Measurements from ENCODE around the gene RASSF4. TPM values are rescaled to one million over a fixed set of nuclear protein-coding genes. Genes with fewer than 3 reads are reported as not detected.

Gene RASSF4
- total RNA-seq, 1 donor from 2014 or later = 29.2 TPM

DNA sequence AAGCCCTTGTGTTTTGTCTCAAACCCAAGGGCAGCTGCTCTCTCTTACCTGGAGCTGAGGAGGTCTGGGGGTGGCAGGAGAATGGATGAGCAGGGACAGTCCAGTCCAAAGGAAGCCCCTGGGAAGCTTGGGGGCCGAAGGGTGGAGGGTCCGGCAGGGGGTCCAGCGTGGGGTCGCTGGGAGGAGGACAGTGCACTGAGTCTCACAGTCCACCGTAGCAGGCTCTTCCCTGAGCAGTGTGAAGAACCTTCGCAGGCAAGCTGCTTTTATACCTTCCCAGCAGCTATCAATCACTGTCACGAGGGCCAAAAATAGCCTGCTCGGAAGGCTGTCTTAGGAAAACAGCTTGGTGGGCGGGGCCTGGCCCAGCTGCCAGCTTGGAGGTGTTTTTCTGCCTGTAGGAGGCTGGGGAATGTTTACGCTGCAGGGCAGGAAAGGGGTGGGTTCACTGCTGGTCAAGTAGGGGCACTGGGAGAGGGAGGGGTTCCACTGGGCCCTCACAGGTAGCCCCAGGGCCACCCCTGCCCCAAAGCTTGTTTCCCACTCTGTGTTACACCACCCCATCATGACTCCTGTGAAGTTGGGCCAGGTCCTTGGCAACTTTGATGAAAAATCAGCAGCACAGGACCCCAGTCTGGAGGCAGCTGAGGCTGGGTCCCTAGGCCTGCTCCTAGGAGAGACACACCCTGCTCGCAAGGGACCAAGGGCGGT lies 19.1 kb downstream of the RASSF4 start, which contains the start of gene DEPP1:
Gene DEPP1, minus strand, starts transcription at position 240 of the 711 bp plus-strand sequence. CDS start 779 bp downstream, outside the sequence.
- intact Hi-C loops (cut with DNase I) = no loop called here
- Histone ChIP-seq H3K36me3 (no peaks in the 10 kb centered on the region), H3K4me1 (peaks cover 73% of the 10 kb centered on the region), H3K4me3 (peak within 1 kb of the TSS; percentile 41 to 54), H3K27me3 (no peaks in the 10 kb centered on the region), H3K27ac (peak within 1 kb of the TSS; percentile 95), H3K9me3 (no peaks in the 10 kb centered on the region)
- no peak for DNase-seq (ENCODE audit: extremely low spot score in 2 of 2)
- TF ChIP-seq POLR2AphosphoS5 (IDR thresholded peaks at IDR 0.05; ENCODE audit: insufficient read depth in 1 of 2, low read depth in 1 of 2) (peak; percentile 95 to 98), POLR2A (IDR thresholded peaks at IDR 0.05) (peak; percentile 7 to 94)
- TF ChIP-seq, protein P1, sequence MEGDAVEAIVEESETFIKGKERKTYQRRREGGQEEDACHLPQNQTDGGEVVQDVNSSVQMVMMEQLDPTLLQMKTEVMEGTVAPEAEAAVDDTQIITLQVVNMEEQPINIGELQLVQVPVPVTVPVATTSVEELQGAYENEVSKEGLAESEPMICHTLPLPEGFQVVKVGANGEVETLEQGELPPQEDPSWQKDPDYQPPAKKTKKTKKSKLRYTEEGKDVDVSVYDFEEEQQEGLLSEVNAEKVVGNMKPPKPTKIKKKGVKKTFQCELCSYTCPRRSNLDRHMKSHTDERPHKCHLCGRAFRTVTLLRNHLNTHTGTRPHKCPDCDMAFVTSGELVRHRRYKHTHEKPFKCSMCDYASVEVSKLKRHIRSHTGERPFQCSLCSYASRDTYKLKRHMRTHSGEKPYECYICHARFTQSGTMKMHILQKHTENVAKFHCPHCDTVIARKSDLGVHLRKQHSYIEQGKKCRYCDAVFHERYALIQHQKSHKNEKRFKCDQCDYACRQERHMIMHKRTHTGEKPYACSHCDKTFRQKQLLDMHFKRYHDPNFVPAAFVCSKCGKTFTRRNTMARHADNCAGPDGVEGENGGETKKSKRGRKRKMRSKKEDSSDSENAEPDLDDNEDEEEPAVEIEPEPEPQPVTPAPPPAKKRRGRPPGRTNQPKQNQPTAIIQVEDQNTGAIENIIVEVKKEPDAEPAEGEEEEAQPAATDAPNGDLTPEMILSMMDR (IDR thresholded peaks at IDR 0.05) = no peak

DNA sequence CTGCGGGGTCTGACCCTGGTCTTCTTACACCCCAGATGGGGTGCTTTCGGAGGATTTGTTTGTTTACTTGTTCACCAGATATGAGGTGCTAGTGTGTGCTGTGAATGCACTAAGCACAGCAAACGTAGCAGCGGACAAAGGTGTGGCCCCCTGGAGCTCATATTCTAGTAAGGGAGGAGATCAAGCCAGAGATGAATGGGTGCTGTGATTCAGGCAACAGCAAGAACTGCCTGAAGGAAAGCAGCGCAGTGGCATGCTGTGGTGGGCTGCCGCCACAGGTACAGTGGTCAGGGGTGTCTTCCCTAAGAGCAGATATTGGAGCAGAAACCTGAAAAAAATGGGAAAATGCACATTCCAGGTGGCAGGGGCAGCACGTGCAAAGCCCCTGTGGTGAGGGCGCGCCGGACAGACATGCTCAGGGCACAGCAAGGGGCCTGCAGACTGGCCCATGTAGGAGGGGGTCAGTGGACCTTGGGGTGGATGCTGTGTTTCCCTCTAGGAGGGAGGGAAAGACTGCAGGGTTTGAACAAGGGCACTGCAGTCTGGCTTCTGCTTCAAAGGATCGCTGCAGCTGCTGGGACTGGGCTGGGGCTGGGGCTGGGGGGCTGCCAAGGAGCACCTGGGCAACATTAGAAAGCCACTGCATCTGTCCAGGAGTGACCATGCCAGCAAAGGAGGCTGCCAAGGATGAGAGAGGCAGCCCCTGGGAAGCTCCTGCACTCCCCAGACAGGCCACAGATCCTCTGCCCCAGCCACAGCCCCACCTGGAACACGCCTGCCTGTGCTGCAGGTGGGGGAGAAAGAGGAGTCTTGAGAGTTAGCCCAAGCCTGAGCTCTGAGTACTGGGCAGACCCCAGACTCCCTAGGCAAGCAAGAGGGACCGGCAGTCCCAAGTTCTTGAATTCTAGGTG lies 19.9 kb downstream of the RASSF4 start:
- no peak for TF ChIP-seq POLR2AphosphoS5 (IDR thresholded peaks at IDR 0.05; ENCODE audit: insufficient read depth in 1 of 2, low read depth in 1 of 2)
- TF ChIP-seq POLR2A (IDR thresholded peaks at IDR 0.05) = no peak
- TF ChIP-seq, protein P1 (IDR thresholded peaks at IDR 0.05) = no peak
- no peak overlapping the region for H3K4me3 ChIP-seq
- H3K9me3 ChIP-seq = no peaks in the 10 kb centered on the region
- H3K36me3 ChIP-seq = no peaks in the 10 kb centered on the region
- no peaks in the 10 kb centered on the region for H3K27me3 ChIP-seq
- peaks cover 65% of the 10 kb centered on the region for H3K4me1 ChIP-seq
- DNase-seq (ENCODE audit: extremely low spot score in 2 of 2) = no peak
- peak overlapping the region; percentile 95 for H3K27ac ChIP-seq
- intact Hi-C loops (cut with DNase I) = no loop called here

DNA sequence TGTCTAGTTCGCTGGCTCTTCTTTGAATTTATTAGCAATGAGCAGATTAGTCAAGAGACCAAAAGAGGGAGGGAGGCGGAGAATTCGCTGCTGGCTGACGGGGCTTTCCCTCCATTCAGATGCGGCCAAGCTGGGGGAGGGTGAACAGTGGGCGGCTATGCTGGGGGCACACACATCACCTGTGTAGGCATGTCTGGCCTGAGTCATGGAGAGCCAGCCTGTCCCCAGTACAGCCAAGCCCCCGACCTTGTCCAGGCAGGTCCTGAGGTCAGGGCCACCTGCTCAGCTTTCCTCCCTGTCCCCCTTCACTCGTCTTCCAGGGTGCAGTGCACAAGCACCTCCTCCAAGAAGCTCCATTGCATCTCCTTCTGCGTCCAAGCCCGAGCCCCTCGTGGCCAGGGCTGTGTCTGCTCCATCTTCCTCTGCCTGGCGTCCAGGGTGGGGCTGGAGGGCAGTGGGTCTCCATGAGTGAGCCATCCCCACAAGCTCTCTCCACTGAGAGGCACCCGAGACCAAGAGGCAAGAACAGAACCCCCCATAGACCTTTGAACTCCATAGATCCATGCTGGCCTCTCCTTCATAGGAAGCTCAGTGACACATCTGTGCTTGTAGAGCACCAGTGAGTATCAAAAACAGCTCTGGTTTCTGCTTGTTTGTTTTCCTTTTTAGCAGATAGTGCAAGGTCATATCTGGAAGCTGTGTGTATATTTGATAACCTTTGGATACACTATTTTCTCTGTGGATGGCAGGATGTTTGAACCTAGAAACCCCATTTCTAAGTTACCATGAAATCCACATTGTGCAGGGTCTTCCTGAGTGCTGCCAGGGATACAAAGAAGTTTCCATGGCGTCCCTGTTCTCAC lies 20.9 kb downstream of the RASSF4 start:
- peak overlapping the region; percentile 95 for H3K27ac ChIP-seq
- no peak for TF ChIP-seq POLR2A (IDR thresholded peaks at IDR 0.05)
- TF ChIP-seq, protein P1 (IDR thresholded peaks at IDR 0.05) = no peak
- TF ChIP-seq POLR2AphosphoS5 (IDR thresholded peaks at IDR 0.05; ENCODE audit: insufficient read depth in 1 of 2, low read depth in 1 of 2) = no peak
- peaks cover 59% of the 10 kb centered on the region for H3K4me1 ChIP-seq
- H3K36me3 ChIP-seq = no peaks in the 10 kb centered on the region
- no peaks in the 10 kb centered on the region for H3K9me3 ChIP-seq
- no peaks in the 10 kb centered on the region for H3K27me3 ChIP-seq
- DNase-seq (ENCODE audit: extremely low spot score in 2 of 2) = no peak
- no peak overlapping the region for H3K4me3 ChIP-seq
- intact Hi-C loops (cut with DNase I) = no loop called here

DNA sequence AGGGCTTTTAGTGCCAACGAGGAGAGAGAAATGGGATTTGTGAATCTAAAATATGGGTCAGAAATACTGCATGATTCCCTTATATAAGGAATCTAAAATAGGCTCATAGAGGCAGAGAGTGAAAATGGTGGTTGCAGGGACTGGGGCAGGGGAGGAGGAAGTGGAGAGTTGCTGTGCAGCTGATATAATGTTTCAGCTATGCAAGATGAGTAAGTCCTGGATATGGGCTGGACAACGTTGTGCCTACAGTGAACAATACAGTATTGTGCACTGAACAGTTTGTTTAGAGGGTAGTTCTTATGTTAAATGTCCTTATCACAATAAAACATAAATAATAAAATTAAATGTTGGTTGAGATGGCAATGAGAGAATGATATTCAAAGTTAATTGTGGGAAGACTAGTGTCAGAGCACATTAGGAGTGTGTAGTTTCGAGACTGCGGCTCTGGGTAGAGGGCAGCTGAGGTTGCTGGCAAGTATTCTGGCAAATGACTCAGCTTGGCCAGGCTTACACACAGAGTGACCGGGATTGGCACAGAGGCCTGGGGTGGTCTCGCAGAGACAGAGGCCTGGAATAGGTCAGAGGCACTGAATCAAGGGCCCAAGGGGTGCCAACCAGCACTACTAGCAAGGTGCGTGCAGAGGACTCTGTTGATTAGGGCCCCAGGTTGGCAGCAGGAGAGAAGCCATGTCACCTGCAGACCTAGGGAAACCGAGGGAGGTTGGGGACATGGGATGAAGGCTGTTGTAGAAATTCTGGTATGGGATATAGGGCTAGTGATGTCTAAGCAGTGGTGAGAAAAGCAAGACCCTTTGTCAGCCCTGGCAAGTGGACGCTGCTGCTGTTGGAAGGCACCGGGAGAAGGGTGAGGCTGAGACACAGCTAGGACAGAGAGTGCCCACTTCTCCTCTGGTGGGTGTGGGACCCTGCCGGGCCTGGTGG lies 21.8 kb downstream of the RASSF4 start:
- intact Hi-C loops (cut with DNase I) = no loop called here
- H3K27me3 ChIP-seq = no peaks in the 10 kb centered on the region
- H3K36me3 ChIP-seq = no peaks in the 10 kb centered on the region
- peaks cover 59% of the 10 kb centered on the region for H3K4me1 ChIP-seq
- H3K9me3 ChIP-seq = no peaks in the 10 kb centered on the region
- TF ChIP-seq POLR2A (IDR thresholded peaks at IDR 0.05) = no peak
- TF ChIP-seq POLR2AphosphoS5 (IDR thresholded peaks at IDR 0.05; ENCODE audit: insufficient read depth in 1 of 2, low read depth in 1 of 2) = no peak
- TF ChIP-seq, protein P1 (IDR thresholded peaks at IDR 0.05) = no peak
- DNase-seq (ENCODE audit: extremely low spot score in 2 of 2) = no peak
- peak overlapping the region; percentile 95 for H3K27ac ChIP-seq
- H3K4me3 ChIP-seq = no peak overlapping the region
